Naive B cell (primary cell): ENCODE data around the gene CPXM1. TPM values are rescaled to one million over a fixed set of nuclear protein-coding genes. Genes with fewer than 3 reads are reported as not detected.
"Not testable (repeated sequence)": the region's sequence is repeated elsewhere in the genome, so short reads cannot be mapped to it uniquely, and the experiment has no call there.

Source experiments
- ATAC-seq, 2 donors: fragments of 150-1000 bp; cut with Tn5 transposase; 2 replicates each; pipeline ENCODE4 v1.10.0; 2021; ENCODE audit warnings: low read depth in 2 of 2, mild to moderate bottlenecking in 2 of 2, moderate library complexity in 2 of 2
- DNase-seq: peaks from one replicate; pipeline ENCODE4 v3.0.0; 2022
- H3K27ac Mint-ChIP-seq, 6 donors: one replicate each; pipeline ENCODE4 v1.8.0; 2020 to 2022; ENCODE audit warnings: mild to moderate bottlenecking in 6 of 6, mixed read lengths in 6 of 6, moderate library complexity in 5 of 6, inconsistent platforms in 2 of 6
- H3K27me3 Mint-ChIP-seq, 3 donors: one replicate each; pipeline ENCODE4 v1.8.0; 2021 to 2022; ENCODE audit warnings: mixed read lengths in 3 of 3, mild to moderate bottlenecking in 1 of 3
- H3K36me3 Mint-ChIP-seq, 2 donors: one replicate each; pipeline ENCODE4 v1.8.0; 2020 to 2022; ENCODE audit warnings: mixed read lengths in 2 of 2, inconsistent platforms in 1 of 2, mild to moderate bottlenecking in 1 of 2
- H3K4me1 Mint-ChIP-seq, 3 donors: one replicate each; pipeline ENCODE4 v1.8.0; 2020 to 2022; ENCODE audit warnings: mixed read lengths in 3 of 3, inconsistent platforms in 1 of 3, mild to moderate bottlenecking in 1 of 3, moderate library complexity in 1 of 3
- H3K4me3 Mint-ChIP-seq, 8 donors: one replicate each; pipeline ENCODE4 v1.8.0; 2020 to 2022; ENCODE audit warnings: mild to moderate bottlenecking in 8 of 8, mixed read lengths in 8 of 8, moderate library complexity in 8 of 8, inconsistent platforms in 2 of 8
- H3K9me3 Mint-ChIP-seq, 7 donors: one replicate each; pipeline ENCODE4 v1.8.0; 2020 to 2022; ENCODE audit warnings: mixed read lengths in 7 of 7, mild to moderate bottlenecking in 5 of 7, inconsistent platforms in 2 of 7, moderate library complexity in 1 of 7
- polyA plus RNA-seq, 6 donors: library from polyadenylated mRNA; unstranded; fragments of 300-500 nt; fragmentation: Illumina TruSeq; gene quantifications; one replicate each; pipeline ENCODE4 v1.2.3, GENCODE V29; 2021; ENCODE audit warnings: low read depth in 6 of 6

Gene CPXM1
- polyA plus RNA-seq, 6 donors from 2014 or later = not detected

DNA sequence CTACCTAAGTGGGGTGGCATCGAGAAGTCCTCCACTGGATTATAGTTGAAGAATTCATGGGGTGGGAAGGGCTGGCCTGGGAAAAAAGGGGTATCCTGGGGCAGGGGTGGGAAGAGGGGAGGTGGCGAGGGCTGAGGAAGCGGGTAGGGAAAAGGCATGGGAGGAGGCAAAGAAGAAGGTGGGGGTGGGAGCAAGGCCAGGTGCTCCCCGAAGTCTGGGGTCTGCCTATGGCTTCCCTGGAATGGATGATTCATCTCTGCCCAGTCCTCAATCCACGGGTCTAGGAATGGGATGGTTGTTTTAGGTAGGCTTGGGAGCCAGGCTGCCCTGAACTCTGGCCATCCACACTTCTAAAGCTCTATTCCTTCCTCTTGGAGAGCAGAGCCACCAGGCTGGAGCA is 35.6 kb upstream of the CPXM1 start:
- Mint-ChIP-seq H3K4me3 (no peak overlapping the region), H3K9me3 (no peaks in the 10 kb centered on the region), H3K36me3 (peaks cover 4 to 8% of the 10 kb centered on the region in 2 donors), H3K27me3 (no peaks in the 10 kb centered on the region), H3K27ac (peak overlapping the region in 2 of 6 donors; percentile 8 to 16), H3K4me1 (peaks cover 23 to 24% (median 23%) of the 10 kb centered on the region in 3 donors)
- ATAC-seq (no peak), DNase-seq (no peak)

DNA sequence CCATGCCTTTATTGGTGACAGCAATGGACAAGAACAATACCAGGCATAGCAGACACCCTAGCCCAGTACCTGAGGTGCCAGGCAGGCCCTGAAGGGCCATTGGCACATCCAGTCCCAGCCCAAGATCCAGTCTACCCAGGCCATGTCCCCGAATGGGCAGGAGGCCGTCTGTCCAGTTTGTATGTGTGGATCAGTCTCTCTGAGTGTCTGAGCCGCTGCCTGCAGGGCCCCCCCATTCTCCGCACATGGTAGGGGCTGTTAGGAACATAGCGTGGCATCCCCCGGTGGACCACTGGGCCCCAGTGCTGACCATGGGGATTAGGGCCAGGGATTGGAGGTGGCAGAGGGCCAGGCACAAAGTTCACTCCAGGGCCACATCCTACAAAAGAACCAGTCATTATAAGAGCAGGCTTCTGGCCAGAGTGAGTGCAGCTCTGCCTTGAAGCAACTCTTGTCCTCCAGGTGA is 34.9 kb upstream of the CPXM1 start:
- peak overlapping the region in 1 of 6 donors; percentile 68 for H3K27ac Mint-ChIP-seq
- no peak for ATAC-seq
- no peaks in the 10 kb centered on the region for H3K9me3 Mint-ChIP-seq
- no peak for DNase-seq
- H3K27me3 Mint-ChIP-seq = no peaks in the 10 kb centered on the region
- H3K4me1 Mint-ChIP-seq = peaks cover 22 to 24% (median 23%) of the 10 kb centered on the region in 3 donors
- H3K4me3 Mint-ChIP-seq = peak overlapping the region in 1 of 8 donors; percentile 43
- H3K36me3 Mint-ChIP-seq = peaks cover 4 to 8% of the 10 kb centered on the region in 2 donors

DNA sequence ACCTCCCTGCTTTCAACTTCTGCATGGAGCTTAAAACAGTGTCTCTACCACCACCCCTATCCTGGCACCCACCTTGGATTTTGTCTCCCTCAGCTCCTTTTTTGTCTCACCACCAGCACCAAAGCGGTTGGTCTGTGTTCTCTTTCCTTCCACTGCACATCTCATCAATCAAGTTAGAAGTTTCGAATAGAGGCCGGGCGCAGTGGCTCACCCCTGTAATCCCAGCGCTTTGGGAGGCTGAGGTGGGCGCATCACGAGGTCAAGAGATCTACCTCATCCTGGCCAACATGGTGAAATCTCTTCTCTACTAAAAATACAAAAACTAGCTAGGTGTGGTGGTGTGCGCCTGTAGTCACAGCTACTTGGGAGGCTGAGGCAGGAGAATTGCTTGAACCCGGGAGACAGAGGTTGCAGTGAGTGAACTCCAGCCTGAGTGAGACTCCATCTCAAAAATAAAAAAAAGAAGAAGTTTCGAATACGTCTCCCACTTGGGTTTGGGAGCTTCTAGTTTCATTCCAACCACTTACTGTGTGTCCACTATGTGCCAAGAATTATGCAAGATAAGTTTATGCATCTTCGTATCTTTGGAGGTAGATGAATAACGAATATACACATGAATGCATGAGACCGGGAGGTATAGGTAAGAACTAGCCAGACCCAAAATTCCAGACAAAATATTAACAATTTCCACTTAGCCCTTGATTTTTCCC is 34.1 kb upstream of the CPXM1 start:
- no peak for ATAC-seq
- DNase-seq = no peak
- Mint-ChIP-seq H3K27ac (peak overlapping the region in 1 of 6 donors; percentile 36), H3K27me3 (peaks cover 0 to 3% (median 2%) of the 10 kb centered on the region in 3 donors), H3K36me3 (peaks cover 4 to 8% of the 10 kb centered on the region in 2 donors), H3K4me3 (peak overlapping the region in 2 of 8 donors; percentile 41 to 43), H3K9me3 (no peaks in the 10 kb centered on the region), H3K4me1 (peaks cover 20 to 22% (median 22%) of the 10 kb centered on the region in 3 donors)

DNA sequence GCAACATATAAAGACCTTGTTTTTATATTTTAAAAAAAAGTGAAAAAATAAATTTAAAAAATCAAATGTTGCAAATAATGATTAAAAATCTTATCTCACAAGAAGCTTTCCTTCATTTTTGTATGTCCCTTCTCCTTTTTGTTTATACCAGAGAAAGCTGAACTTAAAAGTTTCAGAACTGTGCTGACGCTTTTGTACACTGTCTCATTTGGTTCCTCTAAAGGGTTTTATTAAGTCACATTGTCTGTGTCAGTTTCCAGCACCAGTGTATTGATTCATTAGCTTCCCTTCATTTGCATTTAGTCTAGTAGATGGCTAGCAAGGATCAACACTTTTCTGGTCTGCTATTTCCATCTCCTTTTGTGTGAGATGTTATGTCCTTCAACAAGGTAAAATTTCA is 33.3 kb upstream of the CPXM1 start:
- Mint-ChIP-seq H3K4me1 (peaks cover 14 to 16% (median 16%) of the 10 kb centered on the region in 3 donors), H3K9me3 (no peaks in the 10 kb centered on the region), H3K27me3 (peaks cover 6 to 9% (median 8%) of the 10 kb centered on the region in 3 donors), H3K36me3 (peaks cover 4 to 8% of the 10 kb centered on the region in 2 donors), H3K4me3 (no peak overlapping the region), H3K27ac (peak overlapping the region in 1 of 6 donors; percentile 37)
- DNase-seq (no peak), ATAC-seq (no peak)

DNA sequence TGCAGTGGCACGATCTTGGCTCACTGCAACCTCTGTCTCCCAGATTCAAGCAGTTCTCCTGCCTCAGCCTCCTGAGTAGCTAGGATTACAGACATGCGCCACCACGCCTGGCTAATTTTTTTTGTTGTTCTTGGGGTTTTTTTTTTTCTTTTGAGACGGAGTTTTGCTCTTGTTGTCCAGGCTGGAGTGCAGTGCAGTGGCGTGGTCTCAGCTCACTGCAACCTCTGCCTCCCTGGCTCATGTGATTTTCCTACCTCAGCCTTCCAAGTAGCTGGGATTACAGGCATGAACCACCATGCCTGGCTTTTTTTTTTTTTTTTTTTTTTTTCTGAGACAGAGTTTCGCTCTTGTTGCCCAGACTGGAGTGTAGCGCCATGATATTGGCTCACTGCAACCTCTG is 30.8 kb upstream of the CPXM1 start:
- H3K27me3 Mint-ChIP-seq = peaks cover 17 to 32% (median 18%) of the 10 kb centered on the region in 3 donors
- DNase-seq, H3K27ac Mint-ChIP-seq, H3K9me3 Mint-ChIP-seq, H3K36me3 Mint-ChIP-seq, ATAC-seq, H3K4me3 Mint-ChIP-seq, H3K4me1 Mint-ChIP-seq: not testable (repeated sequence)

DNA sequence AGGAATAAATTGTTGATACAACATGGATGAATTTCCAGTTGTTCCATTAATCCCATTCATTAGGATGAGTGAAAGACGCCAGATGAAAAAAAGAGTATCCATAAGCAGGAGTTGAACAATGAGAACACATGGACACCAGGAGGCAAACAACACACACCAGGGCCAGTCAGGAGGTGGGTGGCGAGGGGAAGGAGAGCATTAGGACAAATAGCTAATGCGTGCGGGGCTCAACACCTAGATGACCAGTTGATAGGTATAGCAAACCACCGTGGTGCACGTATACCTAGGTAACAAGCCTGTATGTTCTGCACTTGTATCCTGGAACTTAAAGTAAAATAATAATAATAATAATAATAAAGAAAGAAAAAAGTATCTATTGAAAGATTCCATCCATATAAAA is 28.9 kb upstream of the CPXM1 start:
- no peaks in the 10 kb centered on the region for H3K4me1 Mint-ChIP-seq
- H3K4me3 Mint-ChIP-seq = no peak overlapping the region

DNA sequence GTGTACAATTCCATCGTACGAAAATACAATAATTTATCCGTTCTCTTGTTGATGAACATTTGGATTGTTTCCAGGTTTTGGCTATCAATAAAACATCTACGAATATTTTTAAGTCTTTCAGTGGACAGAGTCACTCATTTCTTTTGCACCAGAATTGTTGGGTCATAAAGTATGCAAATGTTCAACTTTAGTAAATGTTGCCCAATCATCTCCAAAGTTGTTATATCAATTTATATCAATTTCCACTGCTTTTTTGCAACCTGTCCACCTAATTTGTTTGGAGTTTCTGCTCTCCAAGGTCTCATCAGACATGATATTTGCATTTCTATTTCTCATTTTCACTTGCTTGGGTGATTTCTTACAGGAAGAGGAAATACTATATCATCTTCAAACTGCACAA is 26.2 kb upstream of the CPXM1 start:
- Mint-ChIP-seq H3K9me3 (no peaks in the 10 kb centered on the region), H3K36me3 (peaks cover 0 to 6% of the 10 kb centered on the region in 2 donors), H3K4me1 (peaks cover 2 to 3% (median 2%) of the 10 kb centered on the region in 3 donors), H3K27ac (no peak overlapping the region), H3K4me3 (no peak overlapping the region), H3K27me3 (peaks cover 23 to 44% (median 24%) of the 10 kb centered on the region in 3 donors)
- DNase-seq = no peak
- ATAC-seq = no peak

More for the DNA sequence above, 28.9 kb upstream of the CPXM1 start:
- Mint-ChIP-seq H3K9me3 (no peaks in the 10 kb centered on the region), H3K27me3 (peaks cover 18 to 38% (median 21%) of the 10 kb centered on the region in 3 donors), H3K27ac (no peak overlapping the region), H3K36me3 (peaks cover 0 to 6% of the 10 kb centered on the region in 2 donors)
- no peak for DNase-seq
- no peak for ATAC-seq

DNA sequence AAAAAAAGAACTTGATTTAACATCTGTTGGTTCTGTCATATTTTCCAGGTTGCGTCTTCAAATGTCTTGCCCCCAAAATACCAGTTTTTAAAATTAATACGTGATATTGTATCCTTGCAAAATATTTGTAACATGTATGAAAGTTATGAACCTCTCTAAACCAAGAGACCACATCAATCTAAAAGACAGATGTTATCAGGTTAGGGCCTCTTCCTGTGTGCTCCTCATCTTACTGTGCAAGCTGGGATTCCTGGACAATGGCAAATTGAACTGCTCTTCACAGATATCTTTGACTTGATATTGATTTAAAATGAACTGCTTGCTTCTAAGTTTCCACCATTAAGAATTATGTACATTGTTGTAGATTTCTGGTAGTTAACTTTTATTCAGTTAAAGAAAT is 25.3 kb upstream of the CPXM1 start:
- H3K4me3 Mint-ChIP-seq = no peak overlapping the region
- no peak for DNase-seq
- peaks cover 0 to 6% of the 10 kb centered on the region in 2 donors for H3K36me3 Mint-ChIP-seq
- peaks cover 27 to 49% (median 28%) of the 10 kb centered on the region in 3 donors for H3K27me3 Mint-ChIP-seq
- ATAC-seq = no peak
- H3K9me3 Mint-ChIP-seq = no peaks in the 10 kb centered on the region
- peaks cover 3 to 6% (median 3%) of the 10 kb centered on the region in 3 donors for H3K4me1 Mint-ChIP-seq
- no peak overlapping the region for H3K27ac Mint-ChIP-seq

DNA sequence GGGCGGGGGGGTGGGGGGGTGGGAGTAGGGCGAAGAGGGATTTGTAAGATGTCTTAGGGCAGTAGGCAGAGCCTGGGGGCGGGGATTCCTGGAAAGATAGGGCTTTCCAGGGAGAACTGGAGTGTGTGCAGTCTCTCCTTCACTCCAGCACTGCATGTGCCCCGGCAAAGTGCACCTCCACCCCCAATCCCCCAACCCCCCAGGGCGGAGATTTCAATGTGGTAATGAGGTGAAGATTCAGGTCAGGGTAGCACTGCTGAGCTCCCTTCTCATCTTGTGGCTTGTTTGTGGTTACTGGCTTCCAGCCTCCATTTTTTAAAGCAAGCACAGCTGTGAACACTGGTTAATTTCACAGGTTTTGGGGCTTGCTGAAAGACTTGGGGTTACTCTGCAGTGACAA is 21.6 kb upstream of the CPXM1 start:
- no peak overlapping the region for H3K4me3 Mint-ChIP-seq
- peaks cover 0 to 3% (median 0%) of the 10 kb centered on the region in 7 donors for H3K9me3 Mint-ChIP-seq
- ATAC-seq (peak; percentile 27 to 59), DNase-seq (no peak)
- peaks cover 6 to 12% (median 7%) of the 10 kb centered on the region in 3 donors for H3K4me1 Mint-ChIP-seq
- peaks cover 20 to 62% (median 35%) of the 10 kb centered on the region in 3 donors for H3K27me3 Mint-ChIP-seq
- H3K27ac Mint-ChIP-seq = no peak overlapping the region
- peaks cover 4 to 9% of the 10 kb centered on the region in 2 donors for H3K36me3 Mint-ChIP-seq

DNA sequence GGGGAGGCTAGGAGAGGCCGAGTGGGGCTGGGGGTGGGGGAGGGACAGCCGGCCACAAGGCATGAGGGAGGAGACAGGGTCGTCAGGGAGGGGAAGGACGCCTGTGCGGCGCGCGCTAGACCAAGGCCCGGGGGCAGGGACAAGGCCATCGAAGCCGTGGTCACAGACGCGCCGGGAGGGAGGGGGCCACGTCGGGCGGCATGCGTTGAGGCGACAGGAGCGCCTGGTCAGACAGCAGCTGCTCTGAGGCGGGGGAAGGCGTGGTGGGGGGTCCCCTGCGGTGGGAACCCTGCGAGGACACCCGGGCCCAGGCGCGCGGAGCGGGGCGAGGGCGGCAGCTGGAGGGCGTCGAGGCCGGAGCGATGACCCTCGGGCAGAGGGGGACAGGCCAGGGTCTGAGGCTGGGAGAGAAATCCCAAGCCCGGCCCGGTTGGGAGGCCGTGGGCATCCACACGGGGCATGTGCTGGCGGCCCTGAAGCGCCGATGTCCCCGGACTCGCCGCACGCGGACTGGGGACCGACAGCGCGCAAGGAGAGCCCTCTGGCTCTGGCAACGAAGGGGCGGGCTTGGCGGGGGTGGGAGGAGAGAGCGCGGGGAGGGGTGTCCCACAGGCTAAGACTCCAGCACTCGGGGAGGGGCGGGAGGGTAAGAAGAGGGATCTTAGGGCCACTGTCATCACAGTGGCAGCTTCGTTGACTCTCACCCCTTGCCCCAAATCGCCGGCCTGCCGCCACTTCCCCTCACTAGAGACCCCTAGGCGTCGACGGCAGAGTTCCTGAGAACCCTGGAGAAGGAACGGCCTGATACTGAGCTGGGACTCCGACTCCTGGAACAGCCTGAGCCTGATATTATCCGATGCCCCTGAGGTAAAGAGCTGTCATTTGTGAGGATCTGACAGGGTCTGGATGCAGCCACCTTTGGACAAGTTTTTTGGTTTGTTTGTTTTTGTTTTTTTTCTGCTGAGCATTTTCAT is 20.8 kb upstream of the CPXM1 start:
- no peak overlapping the region for H3K4me3 Mint-ChIP-seq
- peaks cover 0 to 3% (median 0%) of the 10 kb centered on the region in 7 donors for H3K9me3 Mint-ChIP-seq
- ATAC-seq = no peak
- peaks cover 0 to 9% of the 10 kb centered on the region in 2 donors for H3K36me3 Mint-ChIP-seq
- peak overlapping the region in 1 of 6 donors; percentile 73 for H3K27ac Mint-ChIP-seq
- peaks cover 6 to 12% (median 7%) of the 10 kb centered on the region in 3 donors for H3K4me1 Mint-ChIP-seq
- no peak for DNase-seq
- H3K27me3 Mint-ChIP-seq = peaks cover 14 to 60% (median 35%) of the 10 kb centered on the region in 3 donors

DNA sequence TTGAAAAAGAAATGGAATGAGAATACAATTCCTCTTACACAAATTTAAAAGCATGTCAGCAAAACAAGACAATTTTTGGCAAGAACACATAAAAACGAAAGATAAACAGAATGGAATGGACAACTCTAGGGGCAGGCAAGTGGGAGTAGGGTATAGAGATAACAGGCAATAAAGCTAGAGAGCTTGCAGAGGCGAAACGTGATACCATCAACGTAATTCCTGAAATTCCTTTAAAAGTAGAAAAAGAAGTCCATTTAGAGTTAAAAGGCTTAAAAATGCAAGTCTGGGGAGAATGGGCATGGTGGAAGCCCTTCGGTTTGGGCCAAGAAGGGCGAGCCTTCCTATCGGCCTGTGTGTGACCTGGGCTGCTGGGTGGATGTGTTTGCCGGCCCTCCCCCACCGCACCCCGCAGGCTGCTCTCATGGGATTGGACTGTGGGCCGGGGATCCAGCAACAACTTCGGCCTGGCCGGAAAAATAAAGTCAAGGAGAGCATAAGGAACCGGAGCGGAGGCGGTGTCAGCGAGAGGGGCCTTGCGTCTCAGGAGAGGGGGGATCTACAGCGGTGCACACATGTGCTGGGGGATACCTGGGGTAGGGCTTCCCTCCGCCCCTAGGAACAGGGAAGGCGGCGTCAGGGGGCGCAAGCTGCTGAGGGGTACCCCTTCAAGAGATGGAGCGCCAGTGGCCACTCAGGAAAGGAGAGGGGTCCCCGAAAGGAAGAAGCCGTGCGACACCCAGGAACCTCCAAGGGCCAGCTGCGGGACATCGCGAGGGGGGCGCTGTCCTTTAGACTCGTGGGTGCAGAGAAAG is 19.9 kb upstream of the CPXM1 start:
- Mint-ChIP-seq H3K9me3 (peaks cover 0 to 3% (median 0%) of the 10 kb centered on the region in 7 donors), H3K27ac (no peak overlapping the region), H3K4me1 (peaks cover 6 to 12% (median 7%) of the 10 kb centered on the region in 3 donors), H3K4me3 (peak overlapping the region in 1 of 8 donors; percentile 65), H3K36me3 (peaks cover 0 to 9% of the 10 kb centered on the region in 2 donors), H3K27me3 (peaks cover 10 to 63% (median 39%) of the 10 kb centered on the region in 3 donors)
- no peak for ATAC-seq
- DNase-seq = no peak

DNA sequence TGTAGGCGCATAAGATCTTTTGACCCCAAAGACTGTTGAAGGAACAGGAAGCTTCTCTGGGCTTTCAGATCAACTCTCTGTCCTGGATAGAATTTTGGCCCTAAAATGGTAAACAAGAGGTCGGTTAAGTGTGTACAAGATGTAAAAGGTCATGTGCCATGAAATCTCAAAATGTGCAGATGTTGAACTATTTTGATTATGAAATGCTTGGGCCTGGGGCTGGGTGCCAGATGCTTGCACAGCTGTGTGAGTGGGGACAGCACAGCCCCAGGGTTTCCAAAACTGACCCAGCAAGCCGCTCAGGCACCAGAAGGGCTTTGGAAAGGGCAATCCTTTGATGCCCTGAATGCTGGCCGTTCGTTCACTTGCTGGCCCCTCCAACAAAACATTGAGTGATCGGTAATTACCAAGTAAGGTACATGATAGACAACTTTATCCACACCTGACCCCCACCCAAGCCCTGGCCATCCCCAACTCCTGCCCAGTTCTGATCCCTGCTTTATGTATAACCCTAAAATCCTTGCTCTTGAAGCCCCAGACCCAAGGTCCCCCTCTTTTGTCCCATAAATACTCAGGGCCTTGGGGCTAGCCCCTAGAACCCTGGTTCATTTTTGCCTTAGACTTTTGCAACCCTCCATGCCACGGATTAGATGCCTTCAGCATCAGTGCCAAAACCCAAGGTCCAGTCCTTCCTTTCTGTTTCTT is 17.6 kb upstream of the CPXM1 start:
- Mint-ChIP-seq H3K27me3 (peaks cover 25 to 82% (median 59%) of the 10 kb centered on the region in 3 donors), H3K36me3 (peaks cover 0 to 9% of the 10 kb centered on the region in 2 donors), H3K9me3 (peaks cover 0 to 5% (median 3%) of the 10 kb centered on the region in 7 donors), H3K4me3 (no peak overlapping the region), H3K4me1 (peaks cover 6 to 12% (median 7%) of the 10 kb centered on the region in 3 donors), H3K27ac (no peak overlapping the region)
- no peak for DNase-seq
- no peak for ATAC-seq
